Kasumi-1 (cell line): ENCODE measurements around the gene CCDC194.

Source experiments
- DNase-seq, 2 experiments: peaks; one replicate each; lab custom pipeline; 2025; lab: John Stamatoyannopoulos, UW

Gene CCDC194

GRCh38 chr19:17406046-17406886, 12.3 kb upstream of the CCDC194 start:
- no peak for DNase-seq

DNA sequence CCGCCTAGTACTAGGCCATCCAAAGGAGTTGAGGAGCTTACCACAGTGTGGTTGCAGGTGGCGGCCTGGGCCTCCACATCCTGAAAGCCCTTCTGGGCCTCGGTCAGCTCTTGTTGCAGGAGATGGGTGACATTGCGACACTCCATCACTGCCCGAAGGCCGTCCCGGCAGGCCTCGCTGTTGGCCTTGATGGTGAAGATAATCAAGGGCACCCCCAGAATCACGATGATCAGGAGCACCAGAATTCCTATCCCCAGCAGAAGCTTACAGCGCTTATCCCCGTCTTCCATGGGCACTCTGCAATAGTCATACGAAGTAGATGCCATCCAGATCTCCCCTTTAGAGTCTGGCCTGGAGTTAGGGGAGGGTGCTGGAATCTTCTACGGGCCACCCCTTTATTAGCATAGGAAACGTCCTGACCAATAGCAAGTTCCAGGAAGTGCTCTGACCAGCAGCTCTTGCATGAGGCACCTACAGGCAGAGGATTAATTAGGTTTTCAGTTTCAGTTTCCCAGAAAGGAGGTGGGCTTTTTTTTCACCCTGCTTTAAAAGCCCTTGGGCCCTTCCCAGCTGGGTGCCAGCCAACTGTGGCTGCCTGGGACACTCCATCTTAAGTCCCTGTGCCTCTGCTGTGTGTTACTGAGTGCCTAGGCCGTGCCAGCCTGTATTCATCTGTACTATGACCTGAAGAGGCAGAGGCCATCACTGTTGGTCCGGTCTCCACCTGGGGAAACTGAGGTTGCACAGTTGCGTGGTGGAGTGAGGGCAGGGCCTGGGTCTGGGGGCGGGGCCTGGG, 11.5 kb upstream of the CCDC194 start, which contains the start of gene BST2:
TSS of gene BST2 (minus strand) at position 381 of the 796 bp plus-strand sequence. CDS start at position 326, 55 bp downstream.
- DNase-seq, result peak; percentile 94

DNA sequence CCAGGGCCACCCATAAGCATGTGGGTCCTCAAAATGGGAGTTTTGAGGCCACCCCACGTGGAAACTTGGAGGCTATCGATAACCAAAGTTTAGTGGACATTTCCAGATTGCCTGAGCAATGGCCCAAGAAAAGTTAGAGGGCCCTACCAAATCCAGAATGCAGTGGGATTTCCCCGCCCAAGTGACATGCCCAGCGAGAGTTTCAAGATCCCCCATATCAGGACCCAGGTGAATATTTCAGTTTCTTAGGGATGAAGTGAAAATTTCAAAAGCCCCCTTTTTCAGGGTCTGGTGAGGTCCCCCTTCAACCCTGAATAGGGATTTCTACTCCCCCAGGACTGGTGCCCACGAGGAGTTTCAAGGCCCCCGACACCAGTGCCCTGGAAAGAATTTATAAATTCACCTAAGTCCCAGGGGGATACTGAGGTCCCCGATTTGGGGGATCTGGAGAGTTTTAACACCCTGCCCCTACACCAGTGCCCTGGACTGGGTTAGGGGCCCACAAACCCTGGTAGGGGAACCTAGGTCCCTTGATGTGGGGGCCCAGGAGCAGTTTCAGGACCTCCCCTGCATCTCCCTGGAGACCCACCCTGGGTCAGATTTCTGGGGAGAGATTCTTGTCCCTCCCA, 10.7 kb upstream of the CCDC194 start:
- DNase-seq, result no peak

DNA sequence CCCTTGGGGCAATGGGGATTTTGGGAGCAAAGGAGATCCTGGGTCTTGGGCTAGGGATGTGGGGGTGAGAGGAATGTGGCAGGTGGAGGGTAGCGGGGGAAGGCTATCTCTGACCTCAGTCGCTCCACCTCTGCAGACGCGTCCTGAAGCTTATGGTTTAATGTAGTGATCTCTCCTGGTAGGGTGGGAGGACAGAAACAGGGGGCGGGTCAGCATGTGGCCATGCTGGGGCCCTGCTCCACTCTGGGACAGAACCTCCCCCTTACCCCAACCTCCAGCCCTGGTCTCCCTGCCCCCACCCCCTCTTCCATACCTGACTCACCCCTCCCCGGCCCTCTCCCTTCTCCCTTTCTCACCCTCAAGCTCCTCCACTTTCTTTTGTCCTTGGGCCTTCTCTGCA, 10.0 kb upstream of the CCDC194 start:
- DNase-seq, result no peak

- peak; percentile 19 to 26 for DNase-seq
Measured at GRCh38 chr19:17402982-17403855, 9.2 kb upstream of the CCDC194 start.

- no peak for DNase-seq
Measured at GRCh38 chr19:17401628-17402027, 7.6 kb upstream of the CCDC194 start.

DNA sequence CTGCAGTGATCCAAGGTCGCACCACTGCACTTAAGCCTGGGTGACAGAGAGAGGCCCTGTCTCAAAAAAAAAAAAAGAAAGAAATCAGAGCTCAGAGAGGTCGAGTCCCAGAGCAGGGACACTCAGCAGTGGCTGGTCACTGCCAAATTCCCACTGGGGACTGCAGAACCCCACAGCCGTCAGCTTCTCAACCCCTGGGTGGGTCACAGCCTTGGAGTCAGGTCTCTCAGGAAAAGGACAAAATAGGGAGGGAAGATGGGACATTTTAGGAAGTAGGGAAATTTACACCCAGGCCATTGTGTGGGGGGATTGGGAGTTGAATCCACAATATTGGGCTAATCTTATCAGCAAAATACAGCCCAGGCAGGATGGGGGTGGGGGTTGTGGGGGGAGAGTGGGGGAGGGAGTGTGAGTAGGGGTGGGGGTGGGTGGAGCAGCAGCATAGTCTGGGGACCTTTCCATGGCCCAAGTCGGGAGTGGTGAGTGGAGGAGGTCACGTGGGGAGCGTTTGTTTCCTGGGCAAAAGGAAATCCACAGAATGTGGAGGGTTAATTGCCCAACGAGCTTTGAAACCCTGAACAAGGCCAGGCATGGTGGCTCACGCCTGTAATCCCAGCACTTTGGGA, 5.0 kb upstream of the CCDC194 start:
- peak; percentile 28 to 49 for DNase-seq

GRCh38 chr19:17394891-17395415, 957 bp upstream of the CCDC194 start:
- DNase-seq, result peak; percentile 82 to 84

DNA sequence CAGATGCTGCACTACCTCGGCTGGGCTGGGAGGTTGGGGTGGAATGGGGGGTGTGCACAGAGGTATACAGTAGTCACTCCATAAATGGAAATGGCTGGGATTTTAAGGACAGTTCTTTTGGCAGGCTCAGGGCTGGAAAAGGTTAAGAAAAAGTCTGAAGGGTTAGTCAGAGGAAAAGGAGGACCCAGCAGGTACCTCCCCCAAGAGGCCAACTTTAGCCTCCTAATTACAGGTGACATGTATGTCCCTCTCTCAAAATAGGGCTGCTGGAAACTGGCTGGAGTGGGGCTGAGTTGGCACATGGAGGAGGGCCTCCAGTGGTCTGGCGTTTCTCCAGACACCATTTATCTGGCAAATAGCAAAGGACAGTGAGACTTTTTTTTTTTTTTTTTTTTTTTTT, 994 bp downstream of the CCDC194 start:
- no peak for DNase-seq

DNA sequence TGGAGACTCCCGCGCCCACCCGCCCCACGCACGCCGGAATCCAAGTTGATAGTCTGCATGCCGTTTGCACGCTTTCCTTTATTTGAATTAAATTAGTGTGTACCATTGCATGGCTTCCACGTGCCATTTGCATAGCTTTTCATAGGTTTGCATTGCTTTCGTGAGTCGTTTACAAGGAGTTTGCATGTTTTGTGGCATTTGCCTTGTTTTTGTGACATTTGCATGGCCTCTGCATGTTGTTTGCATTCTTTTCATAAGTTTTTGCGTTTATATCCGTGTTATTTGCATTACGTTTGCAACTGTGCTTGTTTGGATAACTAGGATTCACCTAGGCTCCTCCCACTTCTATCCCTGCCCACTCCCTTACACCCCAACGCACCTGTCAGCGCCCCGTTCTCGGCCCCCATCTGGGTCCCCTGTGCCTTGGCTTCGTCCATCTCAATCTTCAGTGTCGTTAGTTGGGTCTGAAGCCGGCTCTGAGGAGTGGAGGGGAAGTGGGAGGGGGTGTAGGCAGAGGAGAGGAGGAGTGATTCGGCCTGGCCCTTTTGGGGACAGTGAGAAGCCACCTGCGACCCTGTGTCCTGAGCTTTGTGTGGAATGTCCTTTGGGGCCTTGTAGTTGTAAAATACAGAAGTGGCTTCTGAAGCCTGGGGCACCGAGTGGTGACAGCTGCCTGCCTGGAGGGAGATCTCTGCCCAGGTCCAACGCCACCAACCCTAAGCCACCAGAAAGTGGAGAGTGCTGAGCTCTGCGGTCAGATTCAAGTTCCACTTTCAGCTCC, 2.4 kb downstream of the CCDC194 start:
- peak; percentile 63 to 66 for DNase-seq

DNA sequence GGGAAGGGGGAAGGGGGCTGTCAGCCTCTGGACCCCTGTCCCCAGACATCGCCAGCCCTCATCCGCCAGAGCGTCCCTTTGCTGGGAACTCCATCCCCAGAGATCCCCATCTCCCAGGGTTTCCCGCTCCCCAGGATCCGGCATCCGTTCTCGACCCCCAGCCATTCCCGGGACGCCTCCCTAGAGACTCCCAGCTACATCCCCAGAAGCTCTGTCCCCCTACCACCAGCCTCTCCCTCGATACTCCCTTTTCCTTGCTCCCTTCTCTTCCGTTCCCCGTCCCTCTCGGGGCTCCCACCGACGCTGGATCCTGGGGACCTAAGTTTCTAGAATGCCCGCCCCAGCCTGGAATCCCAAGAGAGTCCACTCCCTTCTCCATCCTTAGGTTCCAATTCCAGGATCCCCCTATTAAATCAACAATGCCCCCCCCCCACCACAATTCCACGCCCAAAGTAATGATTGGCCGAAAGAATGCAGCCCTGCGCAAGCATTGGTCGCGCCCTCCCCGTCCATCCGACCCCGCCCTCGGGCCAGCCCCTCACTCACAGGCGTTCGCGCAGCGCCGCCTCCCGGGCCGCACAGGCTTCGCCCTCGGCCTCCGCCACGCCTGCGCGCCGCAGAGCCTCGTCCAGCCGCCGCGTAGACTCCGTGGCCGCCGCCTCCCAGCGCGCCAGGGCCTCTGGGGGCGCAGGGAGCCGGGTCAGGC, 3.2 kb downstream of the CCDC194 start:
- peak; percentile 84 to 91 for DNase-seq

DNA sequence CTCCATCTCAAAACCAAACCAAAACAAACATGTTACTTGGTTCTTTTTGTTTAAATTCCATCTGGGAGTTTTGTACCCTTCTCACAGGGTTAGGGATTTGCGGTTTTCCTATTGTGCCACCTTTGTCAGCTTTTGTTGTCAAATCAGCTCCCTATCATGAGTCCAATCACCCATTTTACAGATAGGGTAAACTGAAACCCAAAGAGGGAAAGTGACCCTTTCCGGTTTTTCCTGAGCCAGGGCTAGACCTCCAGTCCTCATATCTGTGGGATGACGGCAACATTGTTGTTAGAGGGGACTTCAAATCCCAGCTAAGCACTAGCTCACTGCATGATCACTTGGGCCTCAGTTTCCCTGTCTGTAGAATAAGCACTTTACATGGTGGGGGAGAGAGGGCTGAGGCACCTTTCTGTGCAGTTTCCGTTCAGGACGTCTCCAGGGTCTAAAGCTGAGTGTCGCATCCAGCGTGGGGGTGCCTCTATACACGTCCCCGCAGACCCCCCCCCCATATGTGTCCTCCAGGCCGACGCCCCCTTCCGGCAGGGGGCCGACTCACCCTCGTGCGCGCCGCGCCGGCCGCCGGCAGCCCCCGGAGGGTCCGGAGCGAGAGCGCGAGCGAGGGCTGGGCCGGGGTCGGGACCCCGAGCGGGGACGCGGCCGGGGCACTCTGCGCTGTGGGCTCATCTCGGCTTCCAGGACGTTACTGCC, 3.9 kb downstream of the CCDC194 start:
- DNase-seq, result no peak

DNA sequence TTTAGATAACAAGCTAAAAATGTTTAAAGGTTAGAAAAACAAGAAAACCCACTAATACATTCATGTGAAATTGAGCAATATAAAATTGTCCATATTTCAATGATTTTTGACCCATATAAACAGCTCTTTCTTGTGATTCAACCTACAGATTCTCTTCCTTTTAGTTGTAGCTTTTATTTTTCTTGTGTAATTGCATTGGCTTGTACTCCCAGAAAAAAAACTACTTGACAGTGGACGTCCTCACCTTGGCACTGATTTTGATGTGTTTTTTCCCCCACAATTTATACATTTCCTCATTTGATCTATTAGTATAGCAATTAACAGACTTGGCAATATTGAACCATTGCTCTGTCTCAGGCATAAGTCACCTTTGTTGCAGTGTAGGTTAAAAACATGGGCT, 4.7 kb downstream of the CCDC194 start:
- DNase-seq, result no peak

DNA sequence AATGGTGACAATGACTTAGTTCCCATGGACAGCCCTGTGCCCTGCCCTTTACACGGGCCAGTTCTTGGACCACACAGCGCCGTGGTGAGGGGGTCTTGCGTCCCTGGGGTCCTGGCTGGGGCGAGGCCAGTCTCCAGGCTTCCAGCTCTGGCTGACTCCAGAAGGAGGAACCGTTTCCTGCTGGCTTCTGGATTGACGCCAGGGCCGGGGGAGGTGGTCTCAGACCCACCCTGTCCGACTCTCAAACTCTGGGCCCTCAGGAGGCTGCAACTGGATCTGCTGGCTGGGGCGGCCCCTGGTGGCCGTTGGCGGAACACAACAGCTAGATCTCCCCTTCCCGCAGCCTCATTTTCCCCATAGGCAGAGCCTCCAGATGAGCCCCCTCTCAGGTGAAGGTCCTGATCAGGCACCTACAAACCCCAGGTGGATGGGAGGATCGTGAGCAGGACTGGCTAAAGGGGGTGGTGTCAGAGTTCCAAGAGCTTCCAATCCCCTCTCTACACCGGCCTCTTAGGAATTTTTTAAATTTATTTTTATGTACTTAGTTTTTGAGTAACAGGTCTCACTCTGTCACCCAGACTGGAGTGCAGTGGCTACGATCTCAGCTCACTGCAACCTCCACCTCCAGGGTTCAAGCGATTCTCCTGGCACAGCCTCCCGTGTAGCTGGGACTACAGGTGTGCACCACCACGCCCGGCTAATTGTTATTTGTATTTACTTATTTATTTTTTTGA, 8.0 kb downstream of the CCDC194 start:
- DNase-seq, result peak; percentile 57 to 63

GRCh38 chr19:17380426-17381138, 13.4 kb downstream of the CCDC194 start:
- no peak for DNase-seq

DNA sequence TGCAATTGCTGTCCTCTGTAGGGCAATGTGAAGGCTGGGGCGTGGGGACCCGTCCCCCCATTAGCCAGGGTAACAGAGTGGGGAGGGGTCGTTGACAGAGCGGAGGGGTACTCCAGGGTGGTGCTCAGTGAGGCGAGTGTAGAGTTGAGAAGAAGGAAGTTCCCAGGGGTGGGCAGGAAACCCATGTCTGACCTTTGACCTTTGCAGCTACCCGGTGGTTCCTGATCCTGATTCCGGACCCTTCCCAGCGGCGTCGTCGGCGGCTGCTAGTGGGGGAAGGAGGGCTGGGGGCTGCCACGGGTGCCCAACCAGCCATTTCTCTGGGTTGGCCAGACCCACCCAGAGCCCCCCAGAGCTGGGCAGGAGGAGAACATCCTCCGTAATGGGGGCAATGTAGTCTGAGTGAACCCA, 14.8 kb downstream of the CCDC194 start:
- no peak for DNase-seq

GRCh38 chr19:17378271-17378670, 15.7 kb downstream of the CCDC194 start:
- DNase-seq, result no peak
